GM23338 (cell line): ENCODE data around the gene TAGAP.

Experiments
- EZH2phosphoT487 ChIP-seq: fragments of 200-600 bp; sonication (generic); IDR thresholded peaks from one replicate; pipeline ENCODE4 v1.8.1; 2018; ENCODE audit warnings: antibody characterized with exemption; ENCODE audit not compliant: unreplicated experiment
- POLR2AphosphoS5 ChIP-seq: IDR thresholded peaks from 2 replicates; pipeline ENCODE4 v1.6.1; 2016; ENCODE audit warnings: antibody characterized with exemption, low read depth
- TF ChIP-seq, protein P1 (sequence below), 2 experiments: fragments of 200-600 bp in 1 of 2; sonication (generic) in 1 of 2; conservative IDR thresholded peaks; 2 replicates each; pipeline versions ENCODE4 v1.5.1 to v1.6.1; 2016 to 2017; ENCODE audit warnings: antibody characterized with exemption in 2 of 2, low read depth in 2 of 2, mild to moderate bottlenecking in 2 of 2, moderate library complexity in 1 of 2

DNA sequence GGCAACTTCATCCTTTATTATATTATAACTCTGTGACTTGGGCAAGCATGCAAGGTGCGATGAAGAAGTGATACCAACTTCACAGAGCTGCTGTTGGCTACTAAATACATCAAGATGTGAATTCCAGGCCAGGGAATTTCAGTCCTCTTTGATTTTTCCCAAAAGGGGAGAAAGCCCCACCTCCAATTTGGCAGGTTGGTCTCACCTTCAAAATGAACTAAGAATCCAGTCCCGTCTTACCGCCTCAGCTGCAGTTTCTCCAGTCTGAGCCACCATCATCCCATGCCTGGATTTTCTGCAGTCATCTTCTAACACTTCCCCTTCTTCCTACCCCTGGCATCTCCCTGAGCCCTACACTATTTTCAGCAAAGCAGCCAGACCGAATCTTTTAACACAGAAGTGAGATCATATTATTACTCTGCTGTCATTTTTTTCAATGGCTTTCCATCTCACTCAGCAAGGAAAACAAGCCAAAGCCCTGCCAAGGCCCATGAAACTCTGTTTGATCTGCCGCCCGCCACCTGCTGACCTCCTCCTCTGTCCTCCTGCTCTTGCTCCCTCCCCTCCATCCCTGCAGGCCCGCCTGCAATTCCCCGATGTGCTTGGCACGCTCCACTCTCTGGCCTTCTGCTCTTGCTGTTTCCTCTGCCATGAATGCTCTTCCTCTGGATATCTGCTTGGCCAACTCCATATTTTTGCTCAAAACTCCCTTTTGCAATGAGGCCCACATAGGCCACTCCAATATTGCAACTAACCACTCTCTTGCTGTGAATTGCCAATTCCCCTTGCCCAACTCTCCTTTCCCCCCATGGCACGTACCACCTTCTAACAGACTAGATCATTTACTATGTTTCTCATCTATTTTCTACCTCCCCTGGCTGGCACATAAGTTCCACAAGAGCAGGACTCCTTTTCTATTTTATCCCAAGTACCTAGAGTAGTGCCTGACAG lies 46.0 kb upstream of the TAGAP start:
- TF ChIP-seq EZH2phosphoT487: no peak
- TF ChIP-seq, protein P1, sequence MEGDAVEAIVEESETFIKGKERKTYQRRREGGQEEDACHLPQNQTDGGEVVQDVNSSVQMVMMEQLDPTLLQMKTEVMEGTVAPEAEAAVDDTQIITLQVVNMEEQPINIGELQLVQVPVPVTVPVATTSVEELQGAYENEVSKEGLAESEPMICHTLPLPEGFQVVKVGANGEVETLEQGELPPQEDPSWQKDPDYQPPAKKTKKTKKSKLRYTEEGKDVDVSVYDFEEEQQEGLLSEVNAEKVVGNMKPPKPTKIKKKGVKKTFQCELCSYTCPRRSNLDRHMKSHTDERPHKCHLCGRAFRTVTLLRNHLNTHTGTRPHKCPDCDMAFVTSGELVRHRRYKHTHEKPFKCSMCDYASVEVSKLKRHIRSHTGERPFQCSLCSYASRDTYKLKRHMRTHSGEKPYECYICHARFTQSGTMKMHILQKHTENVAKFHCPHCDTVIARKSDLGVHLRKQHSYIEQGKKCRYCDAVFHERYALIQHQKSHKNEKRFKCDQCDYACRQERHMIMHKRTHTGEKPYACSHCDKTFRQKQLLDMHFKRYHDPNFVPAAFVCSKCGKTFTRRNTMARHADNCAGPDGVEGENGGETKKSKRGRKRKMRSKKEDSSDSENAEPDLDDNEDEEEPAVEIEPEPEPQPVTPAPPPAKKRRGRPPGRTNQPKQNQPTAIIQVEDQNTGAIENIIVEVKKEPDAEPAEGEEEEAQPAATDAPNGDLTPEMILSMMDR (conservative IDR thresholded peaks at IDR 0.05; ENCODE audit: low read depth in 2 of 2): no peak
- no peak for TF ChIP-seq POLR2AphosphoS5
